HFFc6 (cell line): Measurements from ENCODE around the gene STK39. TPM values are rescaled to one million over a fixed set of nuclear protein-coding genes. Genes with fewer than 3 reads are reported as not detected.

Experiments
- DNase-seq: peaks from one replicate; pipeline ENCODE4 v3.0.0-alpha.2; 2018
- H3K27ac Mint-ChIP-seq: 2 replicates; pipeline ENCODE4 v1.8.0; 2020; ENCODE audit warnings: mild to moderate bottlenecking, mixed read lengths
- H3K27me3 Mint-ChIP-seq: 2 replicates; pipeline ENCODE4 v1.8.0; 2021; ENCODE audit warnings: mild to moderate bottlenecking, moderate library complexity, mixed read lengths; ENCODE audit not compliant: insufficient read depth
- H3K36me3 Mint-ChIP-seq: 2 replicates; pipeline ENCODE4 v1.8.0; 2021; ENCODE audit warnings: low read depth, mixed read lengths
- H3K4me1 Mint-ChIP-seq: 2 replicates; pipeline ENCODE4 v1.8.0; 2020; ENCODE audit warnings: low read depth, mixed read lengths
- H3K4me3 Mint-ChIP-seq: 2 replicates; pipeline ENCODE4 v1.8.0; 2020; ENCODE audit warnings: mild to moderate bottlenecking, moderate library complexity, mixed read lengths
- H3K9me3 Mint-ChIP-seq: 2 replicates; pipeline ENCODE4 v1.8.0; 2020; ENCODE audit warnings: mild to moderate bottlenecking, mixed read lengths
- total RNA-seq, 6 experiments: library from RNA; stranded (reverse); fragmentation: NEBNext Ultra II Directional; extraction: Animal tissue kit (Norgen Biotek cat#: 25700); gene quantifications; 2 replicates in 1 of 6; 3 replicates in 5 of 6; pipeline ENCODE4 v1.2.3, GENCODE V29; 2021
- TF ChIP-seq, protein P1 (sequence below): fragments of 200-600 bp; sonication (generic); IDR thresholded peaks from 2 replicates; pipeline ENCODE4 v1.5.0; 2021; ENCODE audit warnings: antibody characterized with exemption, mild to moderate bottlenecking

The STK39 gene
- total RNA-seq, 6 experiments from 2014 or later = 27.7 to 36.4 (median 33.4) TPM

DNA sequence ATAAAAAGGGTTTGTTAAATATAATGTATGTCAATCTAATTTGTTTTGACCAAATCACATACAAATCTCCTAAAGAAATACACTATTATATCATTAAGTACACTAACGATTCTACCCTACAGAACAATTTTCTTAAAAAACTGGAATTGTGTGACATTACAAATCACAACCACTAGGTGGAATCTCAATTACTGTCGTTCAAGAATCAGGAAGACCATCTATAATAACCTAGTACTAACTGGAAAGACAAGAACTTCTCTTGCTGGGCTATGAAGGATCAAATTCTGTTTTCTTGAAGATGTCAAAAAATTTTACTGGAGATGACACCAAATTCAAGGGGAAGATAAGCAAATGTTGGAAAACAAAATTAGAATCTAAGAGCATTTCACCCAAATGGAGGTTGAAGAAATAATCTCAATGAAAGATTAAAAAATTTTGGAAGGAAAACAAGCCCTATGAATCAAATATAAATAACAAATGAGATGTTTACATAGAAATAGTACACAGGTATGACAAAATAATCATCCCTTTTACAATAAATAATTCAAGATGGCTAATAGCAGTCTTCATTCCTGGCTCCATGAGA is 110.9 kb downstream of the STK39 start:
- Mint-ChIP-seq H3K9me3 (no peaks in the 10 kb centered on the region), H3K36me3 (no peaks in the 10 kb centered on the region), H3K4me1 (peaks cover 21% of the 10 kb centered on the region), H3K4me3 (no peak overlapping the region), H3K27me3 (no peaks in the 10 kb centered on the region; the same call in 1 of the 2 replicates), H3K27ac (no peak overlapping the region)
- peak; percentile 42 for DNase-seq
- TF ChIP-seq, protein P1, sequence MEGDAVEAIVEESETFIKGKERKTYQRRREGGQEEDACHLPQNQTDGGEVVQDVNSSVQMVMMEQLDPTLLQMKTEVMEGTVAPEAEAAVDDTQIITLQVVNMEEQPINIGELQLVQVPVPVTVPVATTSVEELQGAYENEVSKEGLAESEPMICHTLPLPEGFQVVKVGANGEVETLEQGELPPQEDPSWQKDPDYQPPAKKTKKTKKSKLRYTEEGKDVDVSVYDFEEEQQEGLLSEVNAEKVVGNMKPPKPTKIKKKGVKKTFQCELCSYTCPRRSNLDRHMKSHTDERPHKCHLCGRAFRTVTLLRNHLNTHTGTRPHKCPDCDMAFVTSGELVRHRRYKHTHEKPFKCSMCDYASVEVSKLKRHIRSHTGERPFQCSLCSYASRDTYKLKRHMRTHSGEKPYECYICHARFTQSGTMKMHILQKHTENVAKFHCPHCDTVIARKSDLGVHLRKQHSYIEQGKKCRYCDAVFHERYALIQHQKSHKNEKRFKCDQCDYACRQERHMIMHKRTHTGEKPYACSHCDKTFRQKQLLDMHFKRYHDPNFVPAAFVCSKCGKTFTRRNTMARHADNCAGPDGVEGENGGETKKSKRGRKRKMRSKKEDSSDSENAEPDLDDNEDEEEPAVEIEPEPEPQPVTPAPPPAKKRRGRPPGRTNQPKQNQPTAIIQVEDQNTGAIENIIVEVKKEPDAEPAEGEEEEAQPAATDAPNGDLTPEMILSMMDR = peak; percentile 85

DNA sequence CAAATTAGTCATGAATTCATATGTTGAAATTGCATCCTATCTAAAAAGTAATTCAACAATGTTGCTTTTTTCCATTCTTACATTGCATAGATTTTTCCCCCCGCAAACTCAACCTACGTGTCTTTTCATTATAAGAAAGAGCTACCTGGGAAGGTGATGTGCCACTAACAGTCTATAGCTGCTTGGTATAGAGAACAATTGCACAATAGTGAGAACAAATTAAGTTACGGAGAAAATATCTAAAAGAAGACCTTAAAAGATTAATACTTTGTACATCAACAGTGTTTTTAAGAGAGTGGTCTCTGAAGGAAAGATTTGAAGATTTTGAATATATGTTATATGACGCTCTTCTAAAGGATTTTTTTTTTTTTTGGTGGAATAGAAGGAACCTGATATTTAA is 111.8 kb downstream of the STK39 start:
- Mint-ChIP-seq H3K27ac (no peak overlapping the region), H3K27me3 (no peaks in the 10 kb centered on the region; the same call in 1 of the 2 replicates), H3K4me3 (no peak overlapping the region), H3K36me3 (no peaks in the 10 kb centered on the region), H3K9me3 (no peaks in the 10 kb centered on the region), H3K4me1 (peaks cover 30% of the 10 kb centered on the region)
- TF ChIP-seq, protein P1 = no peak
- no peak for DNase-seq

GRCh38 chr2:168135121-168135520 is 112.3 kb downstream of the STK39 start:
- no peak for DNase-seq
- no peaks in the 10 kb centered on the region for H3K36me3 Mint-ChIP-seq
- H3K4me3 Mint-ChIP-seq = no peak overlapping the region
- TF ChIP-seq, protein P1 = no peak
- no peak overlapping the region for H3K27ac Mint-ChIP-seq
- no peaks in the 10 kb centered on the region; the same call in 1 of the 2 replicates for H3K27me3 Mint-ChIP-seq
- H3K4me1 Mint-ChIP-seq = peaks cover 34% of the 10 kb centered on the region
- no peaks in the 10 kb centered on the region for H3K9me3 Mint-ChIP-seq

DNA sequence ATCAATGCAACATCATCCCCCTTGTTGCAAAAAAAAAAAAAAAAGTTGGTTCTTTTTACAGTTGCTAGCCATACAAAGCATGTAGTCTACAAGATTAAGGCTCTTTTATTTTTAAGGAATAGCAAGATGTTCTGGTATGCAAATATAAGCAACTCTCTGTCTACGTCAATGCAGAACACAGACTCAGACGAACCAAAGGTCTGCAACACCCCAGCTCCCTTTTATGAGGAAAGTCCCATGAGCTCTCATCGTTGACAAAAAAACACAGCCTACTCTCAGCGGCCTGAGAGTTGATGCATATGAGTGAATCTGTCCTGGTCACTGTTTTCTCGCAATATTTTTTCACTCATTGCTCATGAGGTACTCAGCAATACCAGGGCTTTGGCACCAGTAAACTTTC is 112.9 kb downstream of the STK39 start:
- Mint-ChIP-seq H3K27ac (no peak overlapping the region), H3K4me3 (no peak overlapping the region), H3K4me1 (peaks cover 34% of the 10 kb centered on the region), H3K9me3 (no peaks in the 10 kb centered on the region), H3K27me3 (no peaks in the 10 kb centered on the region; the same call in 1 of the 2 replicates), H3K36me3 (no peaks in the 10 kb centered on the region)
- no peak for DNase-seq
- TF ChIP-seq, protein P1 = no peak

DNA sequence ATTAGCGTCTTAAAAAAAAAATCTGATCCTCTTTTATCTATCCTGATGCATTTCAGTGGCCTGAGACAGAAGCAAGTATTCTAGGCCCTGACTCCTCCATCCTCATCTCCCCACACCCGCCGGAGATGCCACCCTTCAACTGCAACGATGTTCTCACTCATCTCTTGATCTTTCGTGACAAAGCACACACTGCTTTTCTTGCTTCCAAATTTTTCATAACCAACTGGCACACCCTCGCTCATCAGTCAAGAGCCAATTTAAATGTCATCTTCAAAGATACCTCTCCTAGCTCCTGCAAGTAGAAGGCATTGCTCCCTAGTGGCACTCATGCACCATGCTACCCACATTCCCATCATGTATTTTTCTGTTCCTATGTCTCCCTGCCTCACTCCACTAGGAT is 115.0 kb downstream of the STK39 start:
- H3K36me3 Mint-ChIP-seq = no peaks in the 10 kb centered on the region
- H3K4me1 Mint-ChIP-seq = peaks cover 34% of the 10 kb centered on the region
- no peak for DNase-seq
- H3K4me3 Mint-ChIP-seq = no peak overlapping the region
- H3K27me3 Mint-ChIP-seq = no peaks in the 10 kb centered on the region
- peak overlapping the region; percentile 4; the same call in 1 of the 2 replicates for H3K27ac Mint-ChIP-seq
- H3K9me3 Mint-ChIP-seq = no peaks in the 10 kb centered on the region
- TF ChIP-seq, protein P1 = no peak
